ENCODE results near the gene ATXN1.
A peak's percentile ranks its signal among the peaks of the same experiment; 100 is the strongest.
"Not testable (repeated sequence)": the region's sequence is repeated elsewhere in the genome, so short reads cannot be mapped to it uniquely, and the experiment has no call there.

ATXN1 gene

DNA sequence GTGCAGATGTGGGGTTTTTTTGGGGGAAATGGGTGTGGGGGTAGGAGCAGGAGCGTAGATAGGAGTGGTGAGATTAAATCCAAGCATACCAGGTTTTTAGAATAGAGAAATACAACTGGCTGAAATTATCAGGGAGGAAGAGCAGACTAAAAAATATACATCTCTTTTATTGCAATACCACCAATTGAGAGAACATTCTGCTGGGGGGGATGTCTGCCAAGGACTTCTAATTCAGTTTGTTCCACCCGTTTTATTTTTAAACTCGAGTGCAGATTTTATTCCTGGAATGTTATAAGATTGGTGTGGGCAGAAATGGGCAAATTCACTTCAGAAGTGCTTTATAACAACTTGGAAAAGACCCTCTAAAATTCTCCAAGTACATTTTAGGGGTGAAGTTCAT, 330.2 kb downstream of the ATXN1 start:
- no peak for DNase-seq

DNA sequence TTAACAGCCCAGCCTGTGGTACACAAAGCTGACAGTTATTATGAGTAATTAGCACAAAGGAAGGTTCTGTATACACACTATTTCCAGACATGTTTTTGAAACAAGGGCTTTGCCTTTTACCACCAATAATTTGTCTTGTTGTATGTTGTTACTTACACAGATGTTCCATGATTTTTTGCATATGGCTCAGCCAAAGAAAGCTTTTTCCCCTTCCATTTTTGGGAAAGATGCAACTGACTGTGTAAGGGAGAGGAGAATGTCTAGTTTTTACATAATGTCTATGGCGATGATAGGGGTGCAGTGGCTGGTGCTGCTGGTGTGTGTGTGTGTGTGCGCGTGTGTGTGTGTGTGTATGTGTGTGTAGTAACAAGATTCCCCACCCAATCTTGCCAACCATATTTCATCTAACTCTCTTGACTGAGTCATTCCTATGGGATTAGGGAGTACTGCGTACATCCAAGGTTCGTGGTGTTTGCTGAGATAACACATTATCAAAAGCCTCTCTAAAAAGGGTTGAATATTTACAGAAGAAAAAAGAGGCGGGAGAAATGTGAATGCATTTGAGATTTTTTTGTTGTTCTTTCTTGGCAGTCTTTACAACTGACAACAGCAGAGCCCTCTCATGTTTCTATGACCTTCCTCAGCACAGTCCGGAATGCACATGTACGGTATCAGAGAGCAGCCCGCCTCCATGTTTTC, 330.7 kb downstream of the ATXN1 start:
- DNase-seq = no peak

DNA sequence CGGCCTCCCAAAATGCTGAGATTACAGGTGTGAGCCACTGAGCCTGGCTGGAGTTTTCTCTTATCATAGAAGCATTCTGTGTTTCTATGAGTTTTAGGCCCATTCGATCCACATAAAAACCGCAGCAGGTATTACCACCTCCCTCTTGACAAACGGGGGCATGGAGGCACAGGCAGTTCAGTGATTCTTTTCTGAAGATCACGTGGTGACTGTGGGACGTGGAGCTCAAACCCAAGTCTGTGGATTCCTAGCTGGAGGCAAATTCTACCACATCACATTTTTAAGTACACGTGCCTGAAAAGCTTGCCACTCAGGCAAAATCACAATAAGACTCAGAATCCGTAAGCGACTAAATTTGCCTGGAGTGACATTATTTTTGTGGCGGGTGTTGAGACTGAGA, 331.6 kb downstream of the ATXN1 start:
- no peak for DNase-seq

DNA sequence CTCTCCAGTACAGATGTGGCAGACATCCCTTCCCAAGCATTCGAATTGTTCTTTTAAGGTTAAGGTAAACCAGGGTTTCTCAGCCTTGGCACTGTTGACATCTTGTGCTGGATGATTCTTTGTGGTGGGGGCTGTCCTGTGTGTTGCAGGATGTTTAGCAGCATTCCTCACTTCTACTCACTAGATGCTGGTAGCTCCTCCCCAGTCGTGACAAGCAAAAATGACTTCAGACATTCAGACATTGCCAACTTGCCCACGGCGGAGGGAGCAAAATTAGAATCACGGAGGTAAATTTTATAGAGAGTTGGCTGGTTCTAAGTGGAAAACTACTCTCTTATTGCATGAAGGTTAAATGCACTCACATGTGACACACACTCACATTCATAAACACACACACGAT, 334.1 kb downstream of the ATXN1 start:
- no peak for DNase-seq

DNA sequence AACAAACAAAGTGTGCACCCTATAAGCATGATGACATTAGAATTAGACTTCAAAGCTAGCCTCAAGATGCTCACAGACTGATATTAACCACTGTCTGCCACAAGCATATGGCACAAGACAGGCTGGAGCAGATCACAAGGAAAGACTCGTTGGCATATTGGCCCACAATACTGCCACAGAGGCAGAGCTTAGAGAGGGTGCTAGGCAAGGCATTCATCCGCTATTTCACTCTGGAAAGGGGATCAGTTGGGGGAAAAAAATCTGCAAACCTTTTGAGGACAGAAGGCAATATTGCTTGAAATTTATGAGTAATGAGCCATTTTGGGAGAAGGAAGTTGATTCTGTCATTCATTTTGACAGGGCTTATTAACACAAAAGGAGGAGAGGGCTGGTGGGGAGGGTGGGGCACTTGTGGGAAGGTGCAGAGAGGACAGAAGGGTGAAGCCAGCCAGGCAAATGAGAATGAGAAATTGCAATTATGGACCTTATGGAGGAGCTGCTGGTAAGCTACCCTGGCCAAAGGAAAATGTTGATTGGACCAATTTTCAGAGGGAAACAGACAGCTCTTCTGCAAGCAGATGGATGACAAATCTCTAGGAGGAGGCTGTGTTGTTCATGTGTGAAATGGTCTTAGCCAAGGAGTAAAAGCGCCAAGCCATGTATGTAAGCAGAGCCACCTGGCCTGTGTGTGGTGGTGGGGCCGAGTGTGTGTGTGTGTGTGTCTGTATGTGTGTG, 335.2 kb downstream of the ATXN1 start:
- DNase-seq = no peak

DNA sequence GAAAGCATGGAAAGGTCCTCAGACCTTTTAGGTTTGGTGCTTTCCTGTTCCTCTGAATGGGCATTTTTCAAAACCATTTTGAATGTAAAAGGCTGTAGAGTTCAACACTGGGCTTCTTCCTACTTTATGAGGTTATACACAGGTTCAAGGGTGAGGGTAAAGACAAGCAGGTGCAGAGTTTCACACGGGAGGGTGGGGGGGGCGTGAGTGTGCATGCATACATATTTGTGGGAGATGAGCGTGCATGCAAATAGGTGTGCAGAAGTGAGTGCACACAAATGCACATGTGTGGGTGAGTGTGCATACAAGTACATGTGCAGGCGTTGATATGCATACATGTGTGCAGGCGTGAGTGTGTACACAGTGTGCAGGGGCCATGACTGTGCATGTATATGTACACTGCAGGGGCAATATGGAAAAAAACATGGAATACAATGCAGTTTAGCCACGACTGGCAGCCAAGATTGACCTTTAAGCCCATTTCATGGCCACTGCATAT, 339.7 kb downstream of the ATXN1 start:
- DNase-seq = no peak

DNA sequence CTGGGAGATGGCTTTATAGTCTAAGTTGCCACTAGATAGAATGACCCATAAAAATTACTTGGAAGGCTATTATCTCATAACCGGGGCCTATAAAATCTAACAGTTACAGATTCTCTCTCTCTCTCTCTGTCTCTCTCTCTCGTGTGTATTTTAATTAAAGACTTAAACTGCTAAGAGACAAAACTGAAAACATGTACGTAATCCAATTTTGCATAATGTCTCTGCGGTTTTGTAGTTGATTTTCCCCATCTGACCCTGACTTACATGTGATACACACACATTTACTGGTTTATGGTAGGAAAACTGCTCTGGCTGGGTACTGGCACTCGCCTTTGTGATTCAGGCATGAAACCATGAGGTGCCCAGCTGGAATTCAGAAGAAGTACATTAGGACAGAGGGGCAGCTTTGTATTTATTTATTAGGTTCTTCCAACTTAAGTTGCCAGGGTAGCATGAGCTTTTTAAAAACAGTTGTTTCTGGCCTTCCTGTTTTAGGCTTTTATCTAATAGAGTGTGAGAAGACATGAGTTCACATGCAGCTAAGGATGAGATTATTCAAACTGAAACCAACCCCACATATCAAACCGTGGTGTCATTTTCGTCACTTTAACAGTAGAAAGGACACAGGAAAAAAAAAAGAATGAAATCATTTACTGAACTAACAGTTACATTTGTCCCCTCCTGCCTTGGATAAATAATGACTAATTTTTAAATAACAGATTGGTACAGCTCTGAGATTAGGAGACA, 340.4 kb downstream of the ATXN1 start:
- DNase-seq = peak; percentile 80

DNA sequence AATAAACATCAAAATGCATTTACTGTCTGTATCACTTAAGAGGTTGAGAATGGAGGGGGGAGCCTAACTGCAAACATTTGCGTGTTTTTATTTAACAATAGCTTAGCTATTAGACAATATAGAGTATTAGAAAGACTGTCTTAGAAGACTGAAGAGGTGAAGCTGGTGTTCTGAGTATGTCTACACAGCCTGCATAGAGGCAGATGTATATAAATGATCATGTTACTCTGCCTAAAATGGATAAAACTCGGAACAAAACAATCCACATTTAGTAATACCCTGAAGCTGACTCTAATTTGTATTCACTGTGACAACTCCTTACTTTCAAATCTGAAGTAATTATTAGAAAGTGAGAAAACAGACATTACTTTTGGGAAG, 340.9 kb downstream of the ATXN1 start:
- DNase-seq = no peak

DNA sequence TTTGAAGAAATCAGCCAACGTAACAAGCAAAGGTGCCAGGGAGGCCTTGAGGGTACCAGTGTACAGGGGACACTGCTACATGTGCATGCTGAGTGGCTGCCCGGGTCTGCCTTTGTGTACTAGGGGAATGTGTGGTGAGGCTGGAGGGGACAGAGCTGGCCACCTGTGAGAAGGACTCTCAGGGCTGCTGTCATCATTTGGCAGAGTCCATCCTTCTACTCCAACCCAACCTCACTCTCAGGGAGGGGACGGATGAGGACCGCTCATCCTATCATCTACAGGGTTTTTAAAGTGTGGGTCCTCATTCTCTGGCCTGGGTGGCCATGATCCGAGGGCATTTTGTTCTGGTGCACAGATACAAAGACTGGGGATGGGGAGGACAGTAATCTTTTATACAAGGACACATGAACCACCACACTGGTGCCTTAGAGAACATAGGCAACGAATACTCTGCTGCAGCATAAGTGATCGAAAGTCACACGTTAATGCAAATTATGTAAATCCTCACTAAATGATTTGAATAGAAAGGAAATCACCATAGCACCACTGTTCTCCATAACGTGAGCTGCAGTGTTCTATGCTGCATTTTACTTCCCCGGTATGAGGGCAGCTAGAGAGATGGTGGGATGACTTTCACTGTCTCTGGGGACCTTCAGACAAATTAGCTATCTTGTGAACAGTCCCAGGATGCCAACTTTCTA, 341.5 kb downstream of the ATXN1 start:
- DNase-seq = no peak

DNA sequence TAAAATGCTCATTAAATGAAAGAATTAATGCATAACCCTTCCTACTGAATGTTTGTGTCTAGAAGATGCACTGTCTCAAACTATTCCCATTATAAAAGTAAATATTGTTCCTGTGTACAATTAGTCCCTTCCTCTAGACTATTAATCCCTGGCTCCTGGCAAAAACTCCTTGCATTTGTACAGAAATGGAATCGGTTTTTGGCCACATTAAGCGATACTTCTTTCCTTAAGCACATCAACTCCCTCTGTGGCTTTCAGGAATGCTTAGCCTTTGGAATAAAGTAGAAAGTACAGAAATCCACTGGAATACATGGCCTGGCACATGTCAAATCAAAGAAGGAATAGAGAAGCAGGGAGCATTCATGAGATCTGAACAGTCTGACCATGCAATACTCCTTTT, 343.1 kb downstream of the ATXN1 start:
- no peak for DNase-seq

DNA sequence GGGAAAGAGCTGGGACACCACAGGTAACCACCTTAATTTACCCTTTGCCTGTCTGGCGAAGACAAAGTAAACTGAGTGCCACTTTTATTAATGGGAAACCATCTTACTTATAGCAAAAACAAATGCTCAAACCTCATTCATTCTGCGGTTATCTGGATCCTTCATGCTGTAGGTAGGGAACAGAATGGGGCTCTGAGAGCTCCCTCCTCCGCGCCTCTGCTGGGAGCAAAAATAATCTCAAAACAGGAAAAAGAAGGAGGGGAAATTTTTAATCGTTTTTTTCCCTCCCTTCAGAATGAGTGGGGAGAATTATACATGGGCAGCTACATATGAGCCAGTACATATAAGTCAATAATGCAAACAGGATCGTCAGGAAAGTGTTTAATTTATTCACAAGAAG, 345.6 kb downstream of the ATXN1 start:
- DNase-seq = no peak

DNA sequence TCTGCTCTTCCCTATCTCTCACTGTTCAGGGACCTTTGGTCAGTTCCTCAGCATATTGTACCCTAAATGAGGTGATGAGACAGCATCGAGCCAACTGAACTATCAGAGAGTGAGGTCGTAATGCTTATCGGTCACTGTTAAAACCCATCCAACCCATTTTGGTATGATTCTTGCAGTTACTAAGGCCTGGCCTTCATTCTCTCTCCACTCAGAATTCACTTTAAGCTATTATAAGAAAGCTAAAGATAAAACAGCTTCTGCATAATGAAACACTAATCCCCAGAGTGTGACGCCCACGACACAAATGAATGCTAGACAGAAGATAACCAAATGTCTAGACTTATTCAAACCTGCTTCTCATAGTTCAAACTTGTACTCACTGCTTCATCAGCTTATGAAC, 347.1 kb downstream of the ATXN1 start:
- DNase-seq = no peak

DNA sequence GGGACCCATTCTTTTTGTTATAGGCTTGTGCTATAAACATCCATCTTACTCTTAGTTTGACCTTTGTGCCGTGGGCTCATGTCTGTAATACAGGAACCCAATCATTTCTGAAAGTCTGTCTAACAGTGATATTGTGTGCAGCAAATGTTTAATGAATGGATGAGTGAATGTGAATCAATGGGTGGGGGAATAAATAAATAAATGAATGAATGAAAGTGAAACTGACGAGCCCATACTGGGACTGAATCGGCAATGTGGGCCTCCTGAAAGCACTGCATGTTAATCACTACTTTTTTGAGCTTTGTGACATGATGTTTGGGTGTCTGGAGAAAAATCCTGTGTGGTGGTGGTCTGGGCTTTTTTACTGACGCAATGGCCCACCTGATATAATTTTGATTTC, 347.9 kb downstream of the ATXN1 start:
- peak; percentile 40 for DNase-seq

DNA sequence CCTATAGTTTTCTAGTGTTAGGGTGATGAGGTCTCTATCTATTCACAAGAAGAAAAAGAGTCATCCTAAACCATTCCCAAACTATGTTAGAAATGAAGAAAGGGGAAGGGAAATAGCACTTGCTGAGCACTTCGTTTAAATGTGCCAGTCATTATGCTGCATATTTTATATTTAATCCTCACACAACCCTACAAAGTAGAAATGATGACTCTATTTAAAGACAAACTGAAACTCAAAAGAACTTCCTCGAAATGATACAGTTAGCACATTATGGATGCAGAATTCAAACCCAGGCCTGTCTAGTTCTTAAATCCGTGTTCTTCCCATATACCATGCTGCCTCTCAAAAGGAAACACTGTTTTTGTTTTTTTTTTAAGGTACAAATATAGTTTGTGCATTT, 348.3 kb downstream of the ATXN1 start:
- DNase-seq = no peak

DNA sequence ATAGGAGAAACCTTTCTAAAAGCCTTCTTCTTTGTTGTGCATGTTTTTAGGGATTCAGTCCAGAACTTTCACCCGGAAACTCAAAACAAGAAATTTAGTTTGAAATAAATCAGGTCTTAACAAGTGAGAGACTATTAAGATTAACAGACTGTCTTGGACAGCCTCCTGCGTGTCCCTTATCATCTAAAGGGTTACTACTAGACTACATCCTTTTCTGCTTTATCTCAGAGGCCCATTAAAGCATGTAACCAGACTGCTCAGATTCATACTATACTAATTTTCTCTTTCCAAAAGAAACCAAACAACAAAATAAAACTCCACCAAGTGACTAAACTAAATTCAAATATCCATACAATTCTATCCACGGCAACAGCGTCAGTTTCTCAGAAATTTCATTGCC, 349.1 kb downstream of the ATXN1 start:
- DNase-seq = no peak

DNA sequence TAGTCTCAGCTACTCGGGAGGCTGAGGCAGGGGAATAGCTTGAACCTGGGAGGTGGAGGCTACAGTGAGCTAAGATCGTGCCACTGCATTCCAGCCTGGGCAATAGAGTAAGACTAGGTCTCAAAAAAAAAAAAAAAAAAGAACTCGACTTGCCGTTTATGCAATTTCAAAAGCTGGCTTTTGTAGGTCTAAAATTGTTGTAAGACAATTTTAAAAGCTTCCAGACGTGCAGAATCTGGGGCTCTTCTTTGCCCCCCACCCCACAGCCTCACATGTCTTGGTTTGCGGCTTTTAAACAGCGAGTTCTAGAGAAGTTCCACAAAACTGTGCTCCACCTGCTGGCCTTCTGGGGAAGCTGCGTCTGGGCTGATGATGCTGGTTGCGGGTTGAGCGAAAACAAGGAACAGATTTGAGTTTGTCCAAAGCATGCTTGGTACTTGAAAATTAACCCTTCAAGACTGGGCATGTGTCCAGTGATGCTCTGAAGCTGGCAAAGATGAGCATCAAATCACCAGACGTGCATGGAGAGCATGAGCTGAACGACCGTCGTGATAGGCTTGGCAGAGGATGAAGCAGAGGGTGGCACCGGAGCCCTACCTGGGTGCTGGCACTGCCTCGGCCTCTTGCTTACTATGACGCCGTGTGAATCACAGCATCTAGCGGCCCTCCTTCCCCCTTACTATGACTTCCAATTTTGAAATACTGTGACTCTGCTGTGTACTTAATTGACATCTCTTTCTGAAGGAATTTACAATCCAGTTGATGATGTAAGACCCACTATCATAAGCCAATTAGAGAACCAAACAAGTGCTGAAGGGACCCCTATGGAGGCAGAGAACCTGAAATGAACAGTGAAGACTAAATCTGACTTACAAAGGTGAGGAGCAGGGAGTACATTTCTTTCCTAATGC, 351.5 kb downstream of the ATXN1 start:
- DNase-seq = peak; percentile 51

DNA sequence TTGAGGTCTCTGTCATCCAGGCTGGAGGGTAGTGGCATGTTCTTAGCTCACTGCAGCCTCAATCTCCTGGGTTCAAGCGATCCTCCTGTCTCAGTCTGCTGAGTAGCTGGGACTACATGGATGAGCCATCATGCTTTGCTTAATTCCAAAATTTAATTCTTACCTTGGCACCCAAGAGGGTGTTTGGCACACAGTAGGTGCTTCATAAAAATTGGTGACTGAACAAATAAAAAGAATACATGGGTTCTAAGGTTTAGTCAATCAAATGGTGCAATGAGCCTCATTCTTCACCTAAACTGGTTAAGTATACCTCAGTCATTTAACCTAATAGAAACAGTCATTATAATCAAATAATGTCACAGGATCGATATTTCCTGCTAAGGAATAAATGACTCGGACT, 352.5 kb downstream of the ATXN1 start:
- DNase-seq = no peak

DNA sequence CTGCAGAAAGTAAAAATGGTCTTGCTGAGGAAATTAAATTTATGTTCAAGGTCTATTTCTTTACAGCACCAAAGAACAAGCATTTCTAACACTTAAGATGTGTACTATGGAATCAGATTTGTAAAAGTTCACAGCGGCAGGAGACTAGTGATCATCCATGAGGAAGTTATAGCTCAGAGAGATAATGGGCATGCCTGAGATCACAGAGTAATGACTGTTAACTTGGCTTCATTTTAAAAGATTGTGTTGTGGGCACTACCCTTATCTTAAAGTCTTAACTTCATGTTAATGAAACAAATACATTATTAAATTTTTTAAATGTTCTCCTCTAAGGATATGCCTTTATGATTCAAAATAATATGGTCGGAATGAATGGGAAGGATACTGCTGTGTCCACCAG, 354.3 kb downstream of the ATXN1 start:
- no peak for DNase-seq

DNA sequence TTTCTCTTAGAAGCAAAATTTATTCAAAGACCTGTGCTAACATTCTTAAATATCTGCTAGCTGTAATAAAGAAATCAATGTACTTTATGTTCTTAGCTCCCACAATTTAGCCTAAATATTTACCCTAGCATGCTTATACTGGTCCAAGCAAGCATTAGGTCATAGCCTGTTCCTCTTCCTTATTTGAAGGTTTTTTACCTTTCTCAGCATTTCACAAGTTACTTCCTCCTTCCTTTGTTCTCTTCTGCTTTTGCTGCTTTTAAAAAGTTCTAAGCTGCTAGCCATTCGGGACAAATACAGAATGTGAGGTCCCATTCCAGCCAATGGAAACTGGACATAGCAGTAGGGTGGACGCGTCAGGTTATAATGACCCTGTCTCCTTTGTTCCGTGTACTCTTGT, 354.7 kb downstream of the ATXN1 start:
- DNase-seq = not testable (repeated sequence)

DNA sequence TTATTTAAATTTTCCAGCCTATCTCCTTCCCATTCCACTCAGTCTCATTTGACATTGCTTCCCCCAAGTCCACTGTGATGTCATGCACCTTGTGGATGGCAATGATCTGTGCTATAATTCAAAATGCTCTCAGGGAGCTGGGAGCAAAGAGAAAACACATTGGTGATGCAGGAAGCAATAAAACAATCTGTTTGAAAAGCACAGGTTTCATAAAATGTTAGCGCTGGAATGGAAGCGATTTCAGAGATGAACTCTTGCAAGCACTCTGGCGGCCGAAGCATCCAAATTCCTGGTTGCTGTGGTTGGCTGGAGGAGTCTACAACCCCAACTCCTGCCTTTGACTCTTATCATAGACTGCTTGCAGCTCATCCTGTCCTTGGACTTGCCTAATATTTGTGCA, 355.9 kb downstream of the ATXN1 start:
- DNase-seq = no peak

DNA sequence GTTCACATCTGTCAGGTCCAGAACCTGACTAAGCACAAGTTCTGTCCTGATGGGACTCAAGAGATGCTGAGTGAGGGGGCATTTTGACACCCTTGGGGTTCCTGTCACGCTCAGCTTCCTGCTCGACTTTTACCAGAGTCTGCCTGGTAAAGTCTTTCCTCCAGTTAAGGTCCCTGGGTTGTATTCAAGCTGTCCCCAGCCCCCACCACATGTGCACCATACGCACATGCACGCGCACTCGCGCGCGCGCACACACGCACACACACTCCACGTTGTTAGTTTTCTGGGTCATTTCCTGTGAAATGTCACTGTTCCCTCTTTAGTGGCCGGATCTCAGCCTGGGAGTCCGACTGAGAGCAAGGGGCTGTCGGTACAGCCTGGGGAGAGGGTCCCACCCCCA, 356.8 kb downstream of the ATXN1 start:
- no peak for DNase-seq

DNA sequence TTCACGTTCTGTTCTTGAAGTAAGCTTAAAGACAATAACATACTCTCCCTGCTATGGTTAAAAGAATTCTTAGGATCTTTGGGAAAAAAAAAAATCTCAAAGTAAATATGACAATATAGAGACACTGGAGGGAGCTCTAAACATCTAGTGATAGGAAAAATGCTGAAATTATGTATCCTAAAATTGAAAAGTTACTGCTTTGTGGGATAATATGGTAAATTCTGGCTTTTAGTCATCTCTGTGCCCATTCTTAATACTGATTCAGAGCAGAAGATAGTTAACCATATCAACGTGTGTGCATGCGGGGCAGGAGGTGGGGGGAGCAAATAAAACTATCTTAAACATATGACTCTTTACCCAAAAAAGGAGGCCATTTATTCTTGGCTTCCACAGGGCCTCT, 357.4 kb downstream of the ATXN1 start:
- DNase-seq = no peak
